Cardiac fibroblast (primary cell): ENCODE data around the gene ST3GAL3.

Experiments
- DNase-seq, 2 donors: peaks; one replicate each; pipeline versions ENCODE4 v3.0.0 to v3.0.0-alpha.2; 2010; ENCODE audit warnings: low read depth in 2 of 2
- H3K4me3 ChIP-seq, 2 donors: replicated peaks in 1 of 2; 1 replicate in 1 of 2; 2 replicates in 1 of 2; pipeline ENCODE4 v1.5.1; 2011; ENCODE audit warnings: low read depth in 2 of 2, low read length in 2 of 2, mild to moderate bottlenecking in 2 of 2, moderate library complexity in 1 of 2
- TF ChIP-seq, protein P1 (sequence below): IDR thresholded peaks from one replicate; pipeline ENCODE4 v1.5.1; 2011; ENCODE audit warnings: low read depth, mild to moderate bottlenecking, low read length, inconsistent platforms

ST3GAL3 gene

GRCh38 chr1:43729816-43730463 is 22.6 kb downstream of the ST3GAL3 start:
- no peak overlapping the region for H3K4me3 ChIP-seq

GRCh38 chr1:43731867-43732531 is 24.7 kb downstream of the ST3GAL3 start:
- DNase-seq = no peak
- TF ChIP-seq, protein P1, sequence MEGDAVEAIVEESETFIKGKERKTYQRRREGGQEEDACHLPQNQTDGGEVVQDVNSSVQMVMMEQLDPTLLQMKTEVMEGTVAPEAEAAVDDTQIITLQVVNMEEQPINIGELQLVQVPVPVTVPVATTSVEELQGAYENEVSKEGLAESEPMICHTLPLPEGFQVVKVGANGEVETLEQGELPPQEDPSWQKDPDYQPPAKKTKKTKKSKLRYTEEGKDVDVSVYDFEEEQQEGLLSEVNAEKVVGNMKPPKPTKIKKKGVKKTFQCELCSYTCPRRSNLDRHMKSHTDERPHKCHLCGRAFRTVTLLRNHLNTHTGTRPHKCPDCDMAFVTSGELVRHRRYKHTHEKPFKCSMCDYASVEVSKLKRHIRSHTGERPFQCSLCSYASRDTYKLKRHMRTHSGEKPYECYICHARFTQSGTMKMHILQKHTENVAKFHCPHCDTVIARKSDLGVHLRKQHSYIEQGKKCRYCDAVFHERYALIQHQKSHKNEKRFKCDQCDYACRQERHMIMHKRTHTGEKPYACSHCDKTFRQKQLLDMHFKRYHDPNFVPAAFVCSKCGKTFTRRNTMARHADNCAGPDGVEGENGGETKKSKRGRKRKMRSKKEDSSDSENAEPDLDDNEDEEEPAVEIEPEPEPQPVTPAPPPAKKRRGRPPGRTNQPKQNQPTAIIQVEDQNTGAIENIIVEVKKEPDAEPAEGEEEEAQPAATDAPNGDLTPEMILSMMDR = no peak
- no peak overlapping the region for H3K4me3 ChIP-seq

More at GRCh38 chr1:43729816-43730463, 22.6 kb downstream of the ST3GAL3 start:
- TF ChIP-seq, protein P1 = no peak
- DNase-seq = peak in 1 of 2 donors; percentile 11

GRCh38 chr1:43736819-43737218 is 29.5 kb downstream of the ST3GAL3 start:
- H3K4me3 ChIP-seq = no peak overlapping the region
- no peak for DNase-seq
- TF ChIP-seq, protein P1 = no peak

DNA sequence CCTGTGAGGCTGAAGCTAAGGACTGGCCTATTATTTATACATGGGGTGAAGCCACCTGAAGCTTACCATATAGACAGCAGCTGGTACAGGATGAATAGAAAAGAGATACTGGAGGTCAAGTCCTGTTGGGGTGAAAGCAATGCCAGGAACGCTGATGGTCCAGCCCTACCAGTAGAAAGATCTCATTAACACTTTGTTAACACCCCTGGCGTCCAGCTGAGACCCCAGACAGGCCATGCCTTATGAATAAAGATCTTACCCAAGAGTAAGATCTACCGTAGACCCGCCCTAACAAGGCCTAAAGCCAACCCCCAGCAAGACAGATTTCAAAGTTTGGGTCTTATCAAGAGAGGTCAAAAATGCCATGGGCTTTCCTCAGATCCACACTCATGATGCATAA is 34.7 kb downstream of the ST3GAL3 start:
- H3K4me3 ChIP-seq = no peak overlapping the region
- TF ChIP-seq, protein P1 = no peak
- no peak for DNase-seq

- DNase-seq = no peak
- TF ChIP-seq, protein P1 = no peak
- H3K4me3 ChIP-seq = no peak overlapping the region
Measured at GRCh38 chr1:43743206-43743605, 35.9 kb downstream of the ST3GAL3 start.

GRCh38 chr1:43747736-43748135 is 40.4 kb downstream of the ST3GAL3 start:
- TF ChIP-seq, protein P1 = no peak
- no peak overlapping the region for H3K4me3 ChIP-seq
- DNase-seq = peak in 1 of 2 donors; percentile 32
